ENCODE measurements around the gene PDE7B.

GRCh38 chr6:135801755-135802465, 49.6 kb upstream of the PDE7B start:
- no peak for TF ChIP-seq CTCF (IDR thresholded peaks at IDR 0.05)
- no peak for TF ChIP-seq ATF3 (CRISPR knock-in tag; conservative IDR thresholded peaks at IDR 0.05)
- TF ChIP-seq MLX (CRISPR knock-in tag; IDR thresholded peaks at IDR 0.05) = no peak
- TF ChIP-seq ATF1 (CRISPR knock-in tag; IDR thresholded peaks at IDR 0.05) = no peak
- TF ChIP-seq USF2 (CRISPR knock-in tag; IDR thresholded peaks at IDR 0.05) = no peak
- no peak for TF ChIP-seq MYBL2 (CRISPR knock-in tag; IDR thresholded peaks at IDR 0.05)
- TF ChIP-seq TEAD1 (CRISPR knock-in tag; IDR thresholded peaks at IDR 0.05) = no peak
- no peak for TF ChIP-seq ATF6 (CRISPR knock-in tag; IDR thresholded peaks at IDR 0.05)
- TF ChIP-seq FOXJ3 (CRISPR knock-in tag; IDR thresholded peaks at IDR 0.05; ENCODE audit: borderline replicate concordance) = no peak
- TF ChIP-seq TCF7 (CRISPR knock-in tag; IDR thresholded peaks at IDR 0.05; ENCODE audit: low read depth) = no peak
- TF ChIP-seq FOXK1 (CRISPR knock-in tag; IDR thresholded peaks at IDR 0.05) = no peak
- no peak for TF ChIP-seq NR2C2 (CRISPR knock-in tag; IDR thresholded peaks at IDR 0.05)
- TF ChIP-seq NFYB (CRISPR knock-in tag; conservative IDR thresholded peaks at IDR 0.05; ENCODE audit: low read depth) = no peak
- TF ChIP-seq E2F5 (CRISPR knock-in tag; IDR thresholded peaks at IDR 0.05) = no peak

Data from WTC11 (cell line).